CD4-positive, CD25-positive, alpha-beta regulatory T cell (primary cell): ENCODE results near the gene CACNB1. TPM values are rescaled to one million over a fixed set of nuclear protein-coding genes. Genes with fewer than 3 reads are reported as not detected.

Experiments used
- ATAC-seq, 2 donors: fragments of 150-1000 bp; cut with Tn5 transposase; one replicate each; pipeline ENCODE4 v1.10.0; 2021; ENCODE audit warnings: low read depth in 2 of 2, moderate number of reproducible peaks in 2 of 2, moderate library complexity in 1 of 2
- DNase-seq, 3 donors: peaks; one replicate each; pipeline versions ENCODE4 v3.0.0 to v3.0.0-alpha.2; 2012 to 2022; ENCODE audit warnings: mixed read lengths in 1 of 3
- H3K27ac ChIP-seq: one replicate; pipeline ENCODE4 v1.7.0; 2013; ENCODE audit warnings: mild to moderate bottlenecking, low read length; ENCODE audit not compliant: insufficient read depth, poor library complexity, severe bottlenecking
- H3K27me3 ChIP-seq: one replicate; pipeline ENCODE4 v1.7.0; 2013; ENCODE audit warnings: low read length; ENCODE audit not compliant: control insufficient read depth, insufficient read depth
- H3K36me3 ChIP-seq: one replicate; pipeline ENCODE4 v1.7.0; 2013; ENCODE audit warnings: mild to moderate bottlenecking, low read length, moderate library complexity; ENCODE audit not compliant: control insufficient read depth, insufficient read depth
- H3K4me1 ChIP-seq: 2 replicates; pipeline ENCODE4 v1.7.0; 2013; ENCODE audit warnings: mild to moderate bottlenecking, low read length; ENCODE audit not compliant: insufficient read depth, control insufficient read depth, poor library complexity, severe bottlenecking
- H3K4me3 ChIP-seq: one replicate; pipeline ENCODE4 v1.7.0; 2013; ENCODE audit warnings: low read depth, mild to moderate bottlenecking, low read length, moderate library complexity
- H3K9me3 ChIP-seq, 2 experiments: 1 replicate in 1 of 2; 2 replicates in 1 of 2; pipeline ENCODE4 v1.7.0; 2013; ENCODE audit warnings: low read length in 2 of 2, mild to moderate bottlenecking in 1 of 2, moderate library complexity in 1 of 2; ENCODE audit not compliant: control insufficient read depth in 2 of 2
- H3K27ac Mint-ChIP-seq, 3 donors: one replicate each; pipeline ENCODE4 v1.8.0; 2020 to 2022; ENCODE audit warnings: mild to moderate bottlenecking in 3 of 3, mixed read lengths in 3 of 3, moderate library complexity in 2 of 3
- H3K27me3 Mint-ChIP-seq: one replicate; pipeline ENCODE4 v1.8.0; 2022; ENCODE audit warnings: mild to moderate bottlenecking, mixed read lengths
- H3K36me3 Mint-ChIP-seq: one replicate; pipeline ENCODE4 v1.8.0; 2020; ENCODE audit warnings: mixed read lengths
- H3K4me1 Mint-ChIP-seq, 4 donors: one replicate each; pipeline ENCODE4 v1.8.0; 2020 to 2022; ENCODE audit warnings: mixed read lengths in 4 of 4, mild to moderate bottlenecking in 1 of 4
- H3K4me3 Mint-ChIP-seq, 4 donors: one replicate each; pipeline ENCODE4 v1.8.0; 2020 to 2022; ENCODE audit warnings: mild to moderate bottlenecking in 4 of 4, mixed read lengths in 4 of 4, moderate library complexity in 3 of 4
- H3K9me3 Mint-ChIP-seq, 7 donors: one replicate each; pipeline ENCODE4 v1.8.0; 2020 to 2022; ENCODE audit warnings: mixed read lengths in 7 of 7, mild to moderate bottlenecking in 3 of 7, moderate library complexity in 2 of 7
- polyA plus RNA-seq, 4 donors: library from polyadenylated mRNA; unstranded; fragments of 300-500 nt; fragmentation: Illumina TruSeq; gene quantifications; one replicate each; pipeline ENCODE4 v1.2.3, GENCODE V29; 2021
- total RNA-seq: library from RNA; stranded (reverse); gene quantifications from one replicate; pipeline ENCODE4 v1.2.3, GENCODE V29; 2022

Gene CACNB1
- total and polyA plus RNA-seq, 5 donors from 2014 or later = 0.48 to 19.3 (median 1.2) TPM

GRCh38 chr17:39125143-39125875, 72.2 kb downstream of the CACNB1 start:
- Histone ChIP-seq H3K36me3 (no peaks in the 10 kb centered on the region), H3K27ac (no peak overlapping the region), H3K27me3 (no peaks in the 10 kb centered on the region), H3K4me1 (no peaks in the 10 kb centered on the region), H3K4me3 (no peak overlapping the region), H3K9me3 (no peaks in the 10 kb centered on the region)
- no peaks in the 10 kb centered on the region for H3K36me3 Mint-ChIP-seq
- no peaks in the 10 kb centered on the region for H3K27me3 Mint-ChIP-seq
- ATAC-seq (no peak), DNase-seq (no peak)
- H3K4me1 Mint-ChIP-seq = peaks cover 0 to 3% (median 0%) of the 10 kb centered on the region in 4 donors
- no peak overlapping the region for H3K4me3 Mint-ChIP-seq
- no peak overlapping the region for H3K27ac Mint-ChIP-seq
- no peaks in the 10 kb centered on the region for H3K9me3 Mint-ChIP-seq

GRCh38 chr17:39123627-39124026, 73.8 kb downstream of the CACNB1 start:
- no peak overlapping the region for H3K4me3 Mint-ChIP-seq
- Histone ChIP-seq H3K27me3 (no peaks in the 10 kb centered on the region), H3K27ac (no peak overlapping the region), H3K9me3 (no peaks in the 10 kb centered on the region), H3K4me1 (no peaks in the 10 kb centered on the region), H3K36me3 (no peaks in the 10 kb centered on the region), H3K4me3 (no peak overlapping the region)
- H3K36me3 Mint-ChIP-seq = no peaks in the 10 kb centered on the region
- ATAC-seq = no peak
- H3K27me3 Mint-ChIP-seq = no peaks in the 10 kb centered on the region
- H3K27ac Mint-ChIP-seq = no peak overlapping the region
- DNase-seq = no peak
- peaks cover 0 to 3% (median 0%) of the 10 kb centered on the region in 4 donors for H3K4me1 Mint-ChIP-seq
- no peaks in the 10 kb centered on the region for H3K9me3 Mint-ChIP-seq

Other genes starting within 250 kb of the CACNB1 start
- not detected for gene FBXO47, start 230.3 kb downstream of the CACNB1 start, total RNA-seq
- gene FBXO47, start 230.3 kb downstream of the CACNB1 start, polyA plus RNA-seq = not detected
- gene PLXDC1, start 46.0 kb downstream of the CACNB1 start, total RNA-seq = 12.9 TPM
- gene PLXDC1, start 46.0 kb downstream of the CACNB1 start, polyA plus RNA-seq = 1 to 10 TPM in 2 of 4 donors, under 1 TPM in 2; 0.27 to 1.8 (median 1.1) TPM
- not detected for gene ARL5C, start 31.5 kb downstream of the CACNB1 start, total RNA-seq
- gene ARL5C, start 31.5 kb downstream of the CACNB1 start, polyA plus RNA-seq = not detected
- gene RPL19, start 2.6 kb upstream of the CACNB1 start, total RNA-seq = 2,336 TPM
- gene RPL19, start 2.6 kb upstream of the CACNB1 start, polyA plus RNA-seq = 1,000 to 10,000 TPM; 2,055 to 3,537 (median 2,931) TPM
- gene STAC2, start 28.3 kb upstream of the CACNB1 start, total RNA-seq = not detected
- gene STAC2, start 28.3 kb upstream of the CACNB1 start, polyA plus RNA-seq = not detected
- 30.8 TPM for gene FBXL20, start 204.0 kb upstream of the CACNB1 start, total RNA-seq
- 1 to 10 TPM; 4.0 to 6.3 (median 4.8) TPM for gene FBXL20, start 204.0 kb upstream of the CACNB1 start, polyA plus RNA-seq